ENCODE data around the gene NDUFV3. TPM values are rescaled to one million over a fixed set of nuclear protein-coding genes. Genes with fewer than 3 reads are reported as not detected.
"Not testable (repeated sequence)": the region's sequence is repeated elsewhere in the genome, so short reads cannot be mapped to it uniquely, and the experiment has no call there.

The NDUFV3 gene
- total RNA-seq, 2 experiments from 2014 or later, result 27.1 to 31.9 TPM

GRCh38 chr21:42861311-42861847 is 31.7 kb upstream of the NDUFV3 start:
- Mint-ChIP-seq H3K4me1 (peaks cover 5% of the 10 kb centered on the region), H3K9me3 (ENCODE audit: low read depth) (no peaks in the 10 kb centered on the region), H3K36me3 (peaks cover 24% of the 10 kb centered on the region), H3K27me3 (no peaks in the 10 kb centered on the region), H3K27ac (no peak overlapping the region), H3K4me3 (no peak overlapping the region)
- DNase-seq (no peak), ATAC-seq (no peak)
- CTCF ChIA-PET, result interaction anchor here (0.7 kb wide), 1 partner anchor 9 kb away, joined by 3 read pairs; no protein-coding TSS in a partner anchor

GRCh38 chr21:42861848-42862400 is 31.2 kb upstream of the NDUFV3 start:
- Mint-ChIP-seq H3K36me3 (peaks cover 24% of the 10 kb centered on the region), H3K4me3 (no peak overlapping the region), H3K27me3 (no peaks in the 10 kb centered on the region), H3K4me1 (peaks cover 9% of the 10 kb centered on the region), H3K9me3 (ENCODE audit: low read depth) (no peaks in the 10 kb centered on the region), H3K27ac (no peak overlapping the region)
- CTCF ChIA-PET, result interaction anchor here (0.7 kb wide), 1 partner anchor 10 kb away, joined by 3 read pairs; no protein-coding TSS in a partner anchor
- DNase-seq, result no peak
- no peak for ATAC-seq

GRCh38 chr21:42862774-42863503 is 30.2 kb upstream of the NDUFV3 start:
- CTCF ChIA-PET, result no interaction called here

GRCh38 chr21:42863504-42863870 is 29.6 kb upstream of the NDUFV3 start:
- no peak overlapping the region for H3K27ac Mint-ChIP-seq
- no peak overlapping the region for H3K4me3 Mint-ChIP-seq
- ATAC-seq (no peak), DNase-seq (no peak)
- H3K27me3 Mint-ChIP-seq, result no peaks in the 10 kb centered on the region
- H3K4me1 Mint-ChIP-seq, result peaks cover 9% of the 10 kb centered on the region
- H3K36me3 Mint-ChIP-seq, result peaks cover 29% of the 10 kb centered on the region
- CTCF ChIA-PET, result no interaction called here
- H3K9me3 Mint-ChIP-seq (ENCODE audit: low read depth), result no peaks in the 10 kb centered on the region

More at GRCh38 chr21:42862774-42863503, 30.2 kb upstream of the NDUFV3 start:
- Mint-ChIP-seq H3K4me1 (peaks cover 9% of the 10 kb centered on the region), H3K9me3 (ENCODE audit: low read depth) (no peaks in the 10 kb centered on the region), H3K36me3 (peaks cover 24% of the 10 kb centered on the region), H3K27me3 (no peaks in the 10 kb centered on the region), H3K27ac (no peak overlapping the region), H3K4me3 (no peak overlapping the region)
- ATAC-seq, result no peak
- no peak for DNase-seq

- Mint-ChIP-seq H3K4me1 (peaks cover 9% of the 10 kb centered on the region), H3K27ac (no peak overlapping the region), H3K27me3 (no peaks in the 10 kb centered on the region), H3K4me3 (no peak overlapping the region), H3K9me3 (ENCODE audit: low read depth) (no peaks in the 10 kb centered on the region), H3K36me3 (peaks cover 30% of the 10 kb centered on the region)
- no peak for ATAC-seq
- no peak for DNase-seq
- CTCF ChIA-PET, result no interaction called here
Observed at GRCh38 chr21:42864286-42864685, 28.8 kb upstream of the NDUFV3 start.

- H3K4me1 Mint-ChIP-seq, result peaks cover 9% of the 10 kb centered on the region
- H3K27me3 Mint-ChIP-seq, result no peaks in the 10 kb centered on the region
- CTCF ChIA-PET, result no interaction called here
- H3K36me3 Mint-ChIP-seq, result peaks cover 35% of the 10 kb centered on the region
- no peak overlapping the region for H3K27ac Mint-ChIP-seq
- no peak for DNase-seq
- H3K9me3 Mint-ChIP-seq (ENCODE audit: low read depth), result no peaks in the 10 kb centered on the region
- H3K4me3 Mint-ChIP-seq, result no peak overlapping the region
- ATAC-seq, result no peak
Observed at GRCh38 chr21:42864815-42865775, 28.0 kb upstream of the NDUFV3 start.

GRCh38 chr21:42865776-42866160 is 27.3 kb upstream of the NDUFV3 start:
- ATAC-seq (no peak), DNase-seq (no peak)
- CTCF ChIA-PET, result interaction anchor here (0.8 kb wide), 1 partner anchor 10 kb away, joined by 3 read pairs; no protein-coding TSS in a partner anchor
- no peaks in the 10 kb centered on the region for H3K27me3 Mint-ChIP-seq
- H3K27ac Mint-ChIP-seq, result no peak overlapping the region
- no peak overlapping the region for H3K4me3 Mint-ChIP-seq
- H3K4me1 Mint-ChIP-seq, result peaks cover 9% of the 10 kb centered on the region
- H3K9me3 Mint-ChIP-seq (ENCODE audit: low read depth), result no peaks in the 10 kb centered on the region
- H3K36me3 Mint-ChIP-seq, result peaks cover 38% of the 10 kb centered on the region

- H3K9me3 Mint-ChIP-seq (ENCODE audit: low read depth), result no peaks in the 10 kb centered on the region
- H3K27me3 Mint-ChIP-seq, result no peaks in the 10 kb centered on the region
- peaks cover 43% of the 10 kb centered on the region for H3K36me3 Mint-ChIP-seq
- DNase-seq (no peak), ATAC-seq (no peak)
- peaks cover 9% of the 10 kb centered on the region for H3K4me1 Mint-ChIP-seq
- no peak overlapping the region for H3K27ac Mint-ChIP-seq
- CTCF ChIA-PET, result no interaction called here
- H3K4me3 Mint-ChIP-seq, result no peak overlapping the region
Observed at GRCh38 chr21:42868196-42868595, 24.9 kb upstream of the NDUFV3 start.

- H3K9me3 Mint-ChIP-seq (ENCODE audit: low read depth), result no peaks in the 10 kb centered on the region
- H3K36me3 Mint-ChIP-seq, result peaks cover 46% of the 10 kb centered on the region
- H3K27ac Mint-ChIP-seq, result peak overlapping the region; percentile 25
- no peak for ATAC-seq
- no peak overlapping the region for H3K4me3 Mint-ChIP-seq
- no peaks in the 10 kb centered on the region for H3K27me3 Mint-ChIP-seq
- CTCF ChIA-PET, result no interaction called here
- H3K4me1 Mint-ChIP-seq, result peaks cover 10% of the 10 kb centered on the region
- no peak for DNase-seq
Observed at GRCh38 chr21:42873096-42873495, 20.0 kb upstream of the NDUFV3 start.

- H3K9me3 Mint-ChIP-seq (ENCODE audit: low read depth); CTCF ChIA-PET; H3K4me3 Mint-ChIP-seq; H3K27me3 Mint-ChIP-seq; ATAC-seq; DNase-seq; H3K27ac Mint-ChIP-seq: not testable (repeated sequence)
- Mint-ChIP-seq H3K36me3 (peaks cover 32% of the 10 kb centered on the region), H3K4me1 (peaks cover 24% of the 10 kb centered on the region)
Observed at GRCh38 chr21:42875811-42876210, 17.3 kb upstream of the NDUFV3 start.

GRCh38 chr21:42878678-42878992 is 14.5 kb upstream of the NDUFV3 start:
- CTCF ChIA-PET, result interaction anchor here (0.8 to 1.3 kb wide), 2 partner anchors 12 to 285 kb away, joined by 3 to 6 read pairs; no protein-coding TSS in a partner anchor
- Mint-ChIP-seq H3K4me1 (peaks cover 29% of the 10 kb centered on the region), H3K27me3 (peaks cover 2% of the 10 kb centered on the region), H3K9me3 (ENCODE audit: low read depth) (no peaks in the 10 kb centered on the region), H3K27ac (peak overlapping the region; percentile 95), H3K36me3 (peaks cover 22% of the 10 kb centered on the region), H3K4me3 (peak overlapping the region; percentile 92)
- DNase-seq, result no peak
- peak; percentile 9 for ATAC-seq

GRCh38 chr21:42878993-42879787 is 13.9 kb upstream of the NDUFV3 start, which contains the start of gene WDR4:
TSS of gene WDR4 (minus strand) at chr21:42879539. CDS start at chr21:42879495, 44 bp downstream.
- ATAC-seq, result peak; percentile 92
- peaks cover 2% of the 10 kb centered on the region for H3K27me3 Mint-ChIP-seq
- H3K4me3 Mint-ChIP-seq, result peak within 1 kb of the TSS; percentile 92
- H3K9me3 Mint-ChIP-seq (ENCODE audit: low read depth), result no peaks in the 10 kb centered on the region
- peak within 1 kb of the TSS; percentile 95 for H3K27ac Mint-ChIP-seq
- H3K36me3 Mint-ChIP-seq, result peaks cover 18% of the 10 kb centered on the region
- CTCF ChIA-PET, result interaction anchor here (1.1 to 1.3 kb wide), 2 partner anchors 14 to 286 kb away, joined by 6 read pairs; partner anchors contain the start of gene NDUFV3
- peaks cover 29% of the 10 kb centered on the region for H3K4me1 Mint-ChIP-seq
- DNase-seq, result peak; percentile 99
